Measurements from ENCODE around the gene DNAH6.

GRCh38 chr2:84494070-84494469, 22.2 kb upstream of the DNAH6 start:
- TF ChIP-seq POLR2A (IDR thresholded peaks at IDR 0.05; ENCODE audit: low read length), result no peak
- TF ChIP-seq GATA1 (IDR thresholded peaks at IDR 0.05; ENCODE audit: low read depth, low read length), result no peak

All from erythroblast (primary cell).